ENCODE data around the gene UNC13C.

DNA sequence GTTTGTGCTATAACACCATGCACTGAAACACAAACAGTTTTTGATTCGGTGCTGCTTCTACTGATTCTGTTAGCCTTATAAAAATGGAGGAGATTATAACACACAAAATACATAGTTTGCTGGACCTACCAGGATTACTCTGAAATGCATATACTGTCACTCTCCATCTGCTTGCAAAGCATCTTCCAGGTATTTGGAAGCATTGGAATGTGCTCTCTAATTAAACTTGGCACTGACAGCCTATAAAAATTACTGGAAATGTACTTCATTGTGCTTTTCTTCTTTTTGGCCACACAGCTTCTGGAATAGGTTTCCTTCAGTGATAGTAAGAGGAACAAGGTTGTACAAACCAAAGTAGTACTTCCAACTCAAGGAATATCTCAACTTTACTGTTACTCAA, 376.1 kb downstream of the UNC13C start:
- no peak for TF ChIP-seq CTCF (conservative IDR thresholded peaks at IDR 0.05)
- no peak for TF ChIP-seq ZFX (IDR thresholded peaks at IDR 0.05)
